HCT116 (cell line): ENCODE measurements around the gene THAP2.

Experiments
- EZH2 ChIP-seq: fragments of 200-600 bp; sonication (generic); IDR thresholded peaks from 2 replicates; pipeline ENCODE4 v1.6.1; 2017; ENCODE audit warnings: antibody characterized with exemption, mixed run types
- TF ChIP-seq, protein P1 (sequence below): IDR thresholded peaks from 2 replicates; pipeline ENCODE4 v1.6.1; 2012

DNA sequence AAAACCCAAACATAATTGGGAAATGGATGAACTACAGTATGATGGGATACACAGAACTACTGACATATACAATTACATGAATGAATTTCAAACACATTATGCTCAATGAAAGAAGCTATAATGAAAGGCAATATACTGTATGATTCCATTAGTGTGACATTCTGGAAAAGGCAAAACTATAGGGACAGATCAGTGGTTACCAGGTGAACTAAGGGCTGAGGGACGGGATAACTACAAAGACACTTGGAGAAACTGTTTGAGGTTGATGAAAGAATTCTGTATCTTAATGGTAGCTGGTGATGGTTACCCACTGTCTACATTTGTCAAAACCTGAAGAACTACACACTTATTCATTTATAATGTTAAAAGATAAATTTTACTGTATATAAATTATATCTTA, 8.2 kb upstream of the THAP2 start:
- TF ChIP-seq, protein P1, sequence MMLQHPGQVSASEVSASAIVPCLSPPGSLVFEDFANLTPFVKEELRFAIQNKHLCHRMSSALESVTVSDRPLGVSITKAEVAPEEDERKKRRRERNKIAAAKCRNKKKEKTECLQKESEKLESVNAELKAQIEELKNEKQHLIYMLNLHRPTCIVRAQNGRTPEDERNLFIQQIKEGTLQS = no peak
- no peak for TF ChIP-seq EZH2
